NCI-H2196 (cell line): ENCODE results near the gene CNNM2.

Source experiments
- DNase-seq: peaks from one replicate; lab custom pipeline; 2025; ENCODE audit not compliant: unreplicated experiment; lab: John Stamatoyannopoulos, UW

CNNM2 gene

DNA sequence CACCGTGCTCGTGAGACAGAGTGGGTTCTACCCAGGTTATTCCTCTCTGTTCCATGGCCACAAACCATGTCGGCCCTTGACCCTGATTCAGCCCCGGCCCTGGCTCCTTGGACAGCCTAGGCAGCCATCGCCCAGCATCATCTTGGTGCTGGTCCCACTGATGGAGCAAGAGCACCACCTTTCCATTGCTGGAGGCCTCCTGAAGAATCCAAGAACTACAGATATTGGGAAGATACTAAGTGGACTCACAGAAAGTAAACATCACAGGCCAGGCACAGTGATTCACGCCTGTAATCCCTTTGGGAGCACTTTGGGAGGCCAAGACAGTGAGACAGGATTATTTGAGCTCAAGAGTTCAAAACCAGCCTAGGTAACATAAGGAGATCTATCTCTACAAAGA lies 149.9 kb downstream of the CNNM2 start:
- no peak for DNase-seq

DNA sequence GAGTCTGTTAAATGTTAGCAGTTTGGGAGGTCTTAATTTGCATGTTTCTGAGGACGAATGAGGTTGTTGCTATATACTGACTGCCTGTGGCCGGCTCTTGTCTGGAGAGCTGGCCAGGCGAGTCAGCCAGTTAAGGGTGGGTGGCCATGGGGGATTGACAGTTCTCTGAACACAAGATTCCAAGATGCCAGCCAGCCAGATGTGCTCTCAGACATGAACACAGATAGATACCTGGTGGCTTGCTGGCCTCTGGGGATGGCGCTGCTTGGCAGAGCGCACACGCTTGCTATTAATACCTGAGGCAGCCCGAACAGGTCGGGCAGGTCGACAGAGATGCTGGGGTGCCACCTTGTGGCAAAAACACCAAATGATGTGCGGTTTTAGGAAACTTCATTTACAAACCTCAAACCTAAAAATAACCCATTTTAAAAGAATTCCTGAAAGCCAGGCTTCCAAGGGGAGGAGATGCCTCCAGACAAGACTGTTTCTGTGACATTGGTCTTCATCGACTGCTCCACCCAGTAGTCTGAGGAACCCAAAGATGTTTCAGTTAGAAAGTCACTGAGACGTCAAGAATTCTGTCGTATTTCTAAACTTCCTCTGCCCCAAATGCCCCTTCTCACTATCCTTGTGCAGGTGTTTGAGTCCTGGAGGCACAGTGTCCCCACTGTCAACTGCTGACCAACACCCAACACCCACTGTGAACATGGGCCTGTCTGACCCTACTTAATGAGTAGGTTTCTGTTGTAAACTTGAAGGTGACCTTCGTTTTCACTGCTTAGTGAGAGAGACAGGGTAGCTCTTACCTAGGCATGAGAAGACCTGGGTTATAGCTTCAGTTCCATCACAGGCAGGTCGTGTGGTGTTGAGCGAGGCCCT lies 151.6 kb downstream of the CNNM2 start:
- DNase-seq, result peak; percentile 53

DNA sequence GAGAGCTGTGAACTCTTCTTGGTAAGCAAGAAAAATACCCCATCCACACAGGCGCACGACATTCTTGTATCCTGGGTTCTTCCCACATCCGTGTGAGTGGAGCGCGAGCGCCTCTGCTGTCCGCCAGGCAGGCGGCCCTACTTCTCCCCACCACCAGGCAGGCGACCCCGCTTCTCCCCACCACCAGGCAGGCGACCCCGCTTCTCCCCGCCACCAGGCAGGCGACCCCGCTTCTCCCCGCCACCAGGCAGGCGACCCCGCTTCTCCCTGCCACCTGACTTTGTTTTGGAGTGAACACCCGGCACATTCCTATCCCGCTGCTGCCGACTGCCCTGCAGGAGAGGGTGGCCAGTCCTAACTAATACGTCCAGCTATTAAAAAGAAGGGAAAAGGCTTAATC lies 154.2 kb downstream of the CNNM2 start:
- DNase-seq, result no peak

DNA sequence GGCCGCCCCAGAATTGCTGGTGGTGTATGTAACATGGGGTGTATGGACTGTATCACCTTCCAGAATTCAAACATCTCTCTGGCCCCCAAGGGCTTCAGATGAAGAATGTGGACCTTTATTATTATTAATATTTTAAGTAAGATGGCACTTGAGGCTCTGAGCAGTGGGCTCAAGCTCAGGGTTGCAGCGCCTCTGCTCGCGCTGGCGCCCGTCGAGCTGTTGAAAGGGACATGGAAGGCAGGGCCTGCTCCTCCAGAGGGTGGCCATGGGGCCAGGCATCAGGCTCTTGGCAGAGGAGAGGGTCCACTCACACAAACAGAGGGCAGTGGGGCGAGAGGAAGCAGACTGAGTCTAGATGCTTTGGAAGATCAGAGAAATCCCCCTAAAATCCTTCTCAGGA lies 154.8 kb downstream of the CNNM2 start:
- DNase-seq, result no peak

DNA sequence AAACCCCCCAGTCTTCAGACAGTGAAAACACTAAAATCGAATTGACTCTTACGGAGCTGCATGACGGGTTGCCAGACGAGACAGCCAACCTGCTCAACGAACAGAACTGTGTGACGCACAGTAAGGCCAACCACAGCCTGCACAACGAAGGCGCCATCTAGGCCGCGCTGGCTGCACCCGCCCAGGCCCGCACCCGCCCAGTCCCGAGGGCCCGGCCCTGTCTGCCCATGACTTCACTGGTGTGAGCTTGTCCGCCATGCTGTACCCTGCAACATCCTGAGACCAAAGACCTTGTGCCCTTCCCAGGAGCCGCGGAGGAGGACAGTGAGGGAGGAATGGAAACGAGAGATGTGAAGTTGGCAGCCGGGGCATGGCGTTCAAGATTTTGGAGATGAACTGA lies 158.9 kb downstream of the CNNM2 start:
- DNase-seq, result no peak

DNA sequence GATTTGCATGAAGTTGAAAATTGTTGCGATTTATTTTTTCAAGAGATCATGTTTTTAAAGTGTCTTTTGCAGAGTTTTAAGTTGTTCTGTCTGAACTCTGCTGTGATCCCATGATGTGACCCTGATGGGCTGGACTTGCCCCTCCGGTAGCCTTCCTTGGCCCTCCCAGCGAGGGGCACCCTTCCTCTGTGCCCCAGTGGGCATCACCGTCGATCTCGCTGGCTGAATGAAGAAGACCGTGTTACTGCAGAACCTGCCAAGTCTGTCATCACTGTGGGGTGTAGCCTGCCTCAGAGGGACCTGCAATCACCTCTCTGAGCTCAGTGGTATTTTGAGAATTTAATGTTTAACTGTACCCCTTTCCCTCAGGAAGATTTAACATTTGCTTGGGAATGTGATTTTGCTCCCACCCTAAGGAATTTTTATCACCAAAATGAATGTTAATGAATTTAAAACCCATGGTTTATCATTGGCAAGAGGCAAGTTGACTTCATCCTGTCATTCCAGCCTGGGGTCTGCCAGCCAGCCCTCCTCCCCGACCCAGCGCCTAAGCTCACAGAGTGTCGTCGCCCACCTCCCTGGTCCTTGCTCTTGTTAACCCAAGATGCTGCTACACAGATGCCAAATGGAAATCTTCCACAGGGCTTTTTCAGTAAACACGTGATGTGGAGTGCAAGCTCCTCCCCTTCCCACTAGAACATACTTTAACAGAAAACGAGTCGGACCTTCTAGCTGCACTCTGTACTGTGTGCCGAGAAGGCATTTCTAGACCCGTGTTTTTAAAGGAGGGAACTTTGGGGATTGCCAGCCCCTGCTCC lies 159.6 kb downstream of the CNNM2 start:
- no peak for DNase-seq

DNA sequence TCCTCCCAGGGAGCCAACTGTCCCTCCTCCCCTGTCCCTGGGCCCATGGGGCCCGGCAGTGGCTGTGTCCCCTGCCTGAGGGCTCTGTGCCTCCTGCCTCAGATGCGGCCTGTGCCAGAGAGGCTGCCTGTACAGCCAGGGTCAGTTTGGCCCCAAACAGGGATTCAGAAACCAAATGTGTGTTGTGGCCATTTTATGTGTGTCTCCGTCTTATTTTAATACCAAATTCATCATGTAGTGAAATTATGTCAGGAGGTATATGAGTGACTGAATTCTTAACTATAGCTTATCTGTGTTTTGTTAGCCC lies 160.2 kb downstream of the CNNM2 start:
- no peak for DNase-seq

DNA sequence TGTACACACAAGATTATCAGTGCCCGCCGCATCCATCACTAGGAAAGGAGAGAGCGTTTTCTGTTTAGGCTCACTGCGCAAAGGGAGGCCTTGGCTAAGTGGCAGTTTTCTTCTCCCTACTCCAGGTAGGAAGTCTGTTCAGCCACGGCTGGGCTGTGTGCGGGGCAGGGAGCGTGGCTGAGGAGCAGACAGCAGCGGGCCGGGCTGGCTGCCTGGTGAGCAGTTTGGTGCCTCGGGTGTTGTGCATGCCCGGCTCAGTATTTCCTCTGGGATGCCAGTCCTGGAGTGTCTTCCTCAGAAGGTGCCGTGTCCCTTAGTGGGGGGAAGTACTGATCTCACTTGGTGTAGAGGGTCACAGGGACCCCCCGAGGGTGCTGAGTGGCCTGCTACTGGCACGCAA lies 160.6 kb downstream of the CNNM2 start:
- no peak for DNase-seq

DNA sequence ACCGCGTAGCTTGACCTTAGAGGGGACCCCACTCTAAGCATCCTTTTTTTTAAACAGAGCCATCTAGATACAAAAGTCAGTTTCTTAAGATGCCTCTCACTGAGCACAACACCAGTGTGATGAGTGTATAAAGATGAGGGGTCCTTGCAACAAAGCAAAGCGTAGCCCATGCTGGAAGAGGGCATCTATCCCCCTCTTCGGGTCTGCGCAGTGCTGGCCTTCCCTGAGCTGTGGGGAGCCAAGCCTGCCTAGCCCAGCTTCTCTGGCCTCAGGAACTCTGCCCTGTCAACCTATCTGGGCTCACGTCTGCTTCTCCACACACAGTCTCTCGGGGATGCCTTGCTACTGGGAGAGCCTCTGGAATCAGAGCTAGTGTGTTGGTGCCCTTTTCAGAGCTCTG lies 161.0 kb downstream of the CNNM2 start:
- no peak for DNase-seq

DNA sequence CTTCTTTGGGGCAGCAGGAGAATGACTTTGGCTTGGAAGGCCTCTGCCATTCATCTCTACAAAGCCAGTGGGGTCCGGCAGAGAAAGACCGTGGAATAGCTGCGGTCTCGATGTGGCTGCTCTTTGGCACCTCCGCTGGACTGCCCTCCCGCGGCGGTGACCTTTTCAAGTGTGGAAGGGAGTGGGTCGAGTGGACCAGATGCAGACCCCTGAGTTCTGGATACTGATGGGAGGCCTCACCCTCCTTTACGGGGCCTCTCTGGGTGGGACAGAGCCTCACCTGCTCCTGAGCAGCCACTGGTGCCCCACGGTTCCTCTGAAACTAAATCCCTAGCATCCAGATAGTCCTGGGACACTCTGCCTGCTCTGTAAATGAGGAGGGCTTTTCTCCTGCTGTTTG lies 161.9 kb downstream of the CNNM2 start:
- DNase-seq, result no peak

DNA sequence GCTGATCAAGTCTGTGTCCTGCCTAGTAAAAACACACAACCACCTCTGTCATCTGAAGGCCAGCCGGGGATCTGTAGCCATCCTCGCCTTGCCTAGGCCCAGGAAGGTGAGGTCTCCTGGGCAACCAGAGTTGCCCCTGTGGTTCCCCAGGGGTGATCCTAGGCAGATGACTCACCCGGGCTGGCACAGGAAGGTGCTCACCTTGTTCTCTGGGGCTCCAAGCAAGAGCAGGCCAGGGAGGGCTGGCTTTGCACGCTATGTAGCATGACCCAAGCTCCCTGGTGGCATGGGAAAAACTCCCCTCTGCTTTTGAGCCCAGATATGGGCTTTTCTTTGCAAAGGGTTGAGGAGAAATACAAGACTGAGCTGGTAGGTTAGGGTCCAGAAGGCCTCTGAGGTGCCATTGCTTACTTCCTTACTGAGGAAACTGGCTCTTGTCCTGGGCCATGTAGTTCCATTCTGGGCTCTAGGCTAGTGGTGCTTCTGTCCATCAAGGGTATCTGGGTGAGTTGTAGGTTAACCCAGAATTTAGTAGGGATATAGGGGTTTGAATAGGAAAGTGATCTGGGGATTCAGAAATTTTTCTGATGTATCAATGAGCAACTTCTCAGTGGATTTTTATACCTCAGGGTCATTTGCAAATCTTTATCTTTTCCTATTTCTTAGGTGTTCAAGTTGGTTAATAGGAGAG lies 162.9 kb downstream of the CNNM2 start:
- DNase-seq, result no peak

DNA sequence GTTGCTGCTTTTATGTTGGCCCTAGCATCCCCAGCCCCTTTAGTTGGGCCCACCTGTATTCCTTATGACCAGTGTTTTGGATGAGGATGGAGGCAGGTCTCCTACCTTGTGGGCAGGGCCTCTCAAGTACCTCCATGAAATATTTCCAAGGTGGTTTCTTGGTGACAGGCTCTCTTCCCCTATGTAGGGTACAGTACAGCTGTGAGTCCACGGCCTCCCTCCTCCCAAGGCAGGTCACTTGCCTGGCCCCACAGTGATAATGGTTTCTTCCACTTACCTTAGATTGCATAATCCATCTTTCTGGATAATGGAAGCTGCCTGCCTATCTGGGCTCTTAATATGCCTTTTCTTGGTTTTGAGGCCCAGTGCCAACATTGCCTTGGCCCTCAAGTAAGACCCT lies 164.6 kb downstream of the CNNM2 start:
- no peak for DNase-seq

DNA sequence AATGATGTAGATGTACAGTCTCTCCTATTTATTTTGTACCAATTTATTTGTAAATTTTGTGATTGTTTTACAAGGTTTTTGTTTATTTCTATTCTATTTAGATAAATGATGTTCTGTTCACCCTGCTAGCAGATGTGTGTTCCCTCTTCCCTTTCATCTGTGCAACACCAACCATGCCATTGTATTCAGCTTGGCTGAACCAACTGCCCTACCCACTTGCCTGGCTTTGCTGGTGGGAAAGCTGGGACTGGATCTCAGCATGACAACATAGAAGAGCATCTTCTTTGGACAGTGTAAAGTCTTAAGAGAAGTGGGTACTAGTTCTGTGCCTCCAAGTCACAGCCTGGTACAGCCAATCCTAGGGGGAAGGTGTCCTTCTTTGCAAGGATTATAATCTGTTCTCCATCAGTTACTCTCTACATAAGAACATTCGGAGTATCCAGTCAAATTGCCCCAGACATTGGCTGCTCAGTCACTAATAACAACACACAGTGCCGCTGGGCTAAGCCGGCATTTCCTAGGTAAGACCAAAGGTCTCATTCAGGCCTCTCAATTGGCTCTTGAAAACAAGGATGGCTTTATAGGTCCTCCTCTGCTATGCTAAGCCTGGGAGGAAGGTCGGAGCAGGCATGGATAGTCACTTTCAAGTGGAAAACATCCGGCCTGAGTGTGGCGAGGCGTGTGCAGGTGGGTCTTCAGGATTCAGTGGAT lies 165.3 kb downstream of the CNNM2 start:
- no peak for DNase-seq

DNA sequence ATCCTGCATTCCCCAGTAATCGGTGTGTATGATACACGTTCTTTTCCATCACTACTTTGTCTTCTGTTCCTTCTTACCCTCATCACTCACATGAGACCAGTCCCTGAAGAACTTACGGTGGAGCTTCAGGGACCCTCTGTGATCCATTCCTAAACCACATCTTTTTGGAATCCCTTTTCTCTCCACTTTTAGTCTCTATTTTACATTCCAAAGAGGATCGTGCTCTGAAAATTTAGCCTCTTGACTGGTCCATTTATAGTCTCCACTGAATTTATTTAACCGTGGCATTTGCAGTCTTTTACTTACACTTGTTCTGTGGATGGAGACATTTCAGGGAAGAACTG lies 165.9 kb downstream of the CNNM2 start:
- DNase-seq, result no peak

DNA sequence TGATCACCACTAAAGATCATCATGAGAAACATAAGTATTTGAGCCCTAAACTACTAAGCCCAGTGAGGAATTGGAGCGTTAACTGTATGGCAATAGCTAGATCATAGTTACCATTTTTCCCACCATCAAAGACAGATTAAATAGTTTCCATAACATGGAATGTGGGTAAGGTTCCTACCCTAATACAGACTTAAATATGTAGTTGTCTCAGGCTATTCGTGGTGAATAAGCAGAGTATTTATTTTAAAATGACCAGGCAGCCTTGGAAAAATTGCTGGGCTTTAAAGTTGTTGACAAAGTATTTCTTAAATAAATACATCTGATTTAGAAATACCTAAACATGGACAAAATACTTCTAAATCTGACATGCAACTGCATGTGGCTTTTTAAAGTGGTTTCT lies 168.2 kb downstream of the CNNM2 start:
- no peak for DNase-seq

DNA sequence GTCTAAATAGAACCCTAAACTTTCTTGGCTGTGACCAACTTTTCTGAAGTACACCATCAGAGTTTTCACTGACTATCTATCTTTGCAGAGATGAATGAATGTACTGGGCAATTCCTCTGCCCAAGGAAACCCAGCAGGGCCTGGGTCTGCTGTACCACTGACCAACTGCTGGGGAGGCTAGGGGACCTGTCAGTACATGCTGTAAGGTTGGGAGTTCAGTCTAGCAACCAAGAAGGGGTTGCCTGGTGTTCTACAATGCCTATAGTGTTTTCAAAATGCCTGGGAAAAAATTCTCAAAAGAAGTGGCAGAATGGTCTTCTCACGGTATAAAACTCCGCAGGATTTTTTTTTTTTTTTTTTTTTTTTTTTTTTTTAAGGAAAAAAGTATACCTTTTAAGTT lies 168.7 kb downstream of the CNNM2 start:
- DNase-seq, result no peak

DNA sequence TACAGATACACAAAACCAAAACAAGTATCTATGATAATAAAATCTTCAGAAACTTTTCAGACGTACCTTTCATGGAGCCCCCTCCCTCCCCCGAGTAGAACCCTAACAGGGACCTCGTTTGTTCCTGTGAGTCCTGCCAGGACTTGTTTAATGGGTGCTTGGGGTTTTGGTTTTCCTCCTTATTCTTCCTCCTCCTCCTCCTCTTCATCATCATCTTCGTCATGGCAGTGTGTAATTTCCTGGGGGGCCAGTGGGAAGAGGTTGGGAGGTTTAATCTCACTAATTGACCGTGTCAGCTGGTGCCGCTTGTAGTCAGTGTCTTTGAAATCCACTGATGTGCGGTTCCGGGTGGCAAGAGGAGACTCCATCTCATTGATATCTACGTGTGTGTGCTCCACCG lies 171.4 kb downstream of the CNNM2 start:
- DNase-seq, result no peak

DNA sequence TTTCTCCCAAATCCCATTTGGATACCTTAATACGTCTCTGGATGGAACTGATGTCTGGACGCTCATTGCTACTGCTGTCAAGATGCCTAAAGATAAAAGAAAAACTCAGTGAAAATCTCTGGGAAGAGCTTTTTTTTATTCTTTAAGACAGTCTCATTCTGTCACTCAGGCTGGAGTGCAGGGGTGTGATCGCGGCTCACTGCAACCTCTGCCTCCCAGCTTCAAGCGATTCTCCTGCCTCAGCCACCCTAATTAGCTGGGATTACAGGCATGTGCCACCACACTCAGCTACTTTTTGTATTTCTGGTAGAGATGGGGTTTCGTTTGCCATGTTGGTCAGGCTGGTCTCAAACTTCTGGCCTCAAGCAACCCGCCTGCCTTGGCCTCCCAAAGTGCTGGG lies 172.8 kb downstream of the CNNM2 start:
- DNase-seq, result no peak

DNA sequence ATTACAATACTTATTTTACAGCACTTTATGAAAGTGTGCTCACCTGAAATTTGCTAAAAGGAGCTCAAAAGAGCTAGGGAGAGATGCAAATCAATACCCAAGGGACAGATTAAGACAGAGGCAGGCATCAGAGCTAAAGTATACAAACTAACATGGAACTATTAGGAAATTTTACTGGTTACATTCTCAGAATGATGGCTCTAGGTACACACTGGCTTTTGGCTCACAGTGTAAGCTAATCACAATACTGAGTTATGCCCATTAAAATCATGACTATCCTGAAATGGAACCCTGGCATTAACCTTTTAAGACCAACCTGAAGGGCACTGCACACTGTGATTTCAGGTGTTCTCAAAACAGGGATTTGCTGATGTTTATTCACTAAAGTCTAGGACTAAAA lies 176.9 kb downstream of the CNNM2 start:
- no peak for DNase-seq

DNA sequence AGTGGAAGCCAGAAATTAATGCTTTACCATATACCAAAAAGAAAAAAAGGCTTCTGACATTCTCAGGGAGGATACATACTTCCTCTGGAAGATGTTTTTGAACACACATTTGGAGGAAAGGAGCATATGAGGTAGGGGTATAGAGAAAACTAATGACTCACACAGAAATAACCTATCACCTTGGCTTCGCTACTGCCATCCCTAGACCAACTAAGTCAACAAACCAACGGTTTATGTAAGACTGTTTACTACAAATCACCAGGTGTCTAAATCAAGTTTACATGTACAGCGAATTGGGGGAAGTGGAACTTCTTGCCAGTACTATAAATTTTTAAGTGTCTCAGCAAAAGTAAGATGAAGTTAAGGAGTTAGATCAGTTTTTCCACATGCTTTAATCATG lies 178.0 kb downstream of the CNNM2 start:
- no peak for DNase-seq

DNA sequence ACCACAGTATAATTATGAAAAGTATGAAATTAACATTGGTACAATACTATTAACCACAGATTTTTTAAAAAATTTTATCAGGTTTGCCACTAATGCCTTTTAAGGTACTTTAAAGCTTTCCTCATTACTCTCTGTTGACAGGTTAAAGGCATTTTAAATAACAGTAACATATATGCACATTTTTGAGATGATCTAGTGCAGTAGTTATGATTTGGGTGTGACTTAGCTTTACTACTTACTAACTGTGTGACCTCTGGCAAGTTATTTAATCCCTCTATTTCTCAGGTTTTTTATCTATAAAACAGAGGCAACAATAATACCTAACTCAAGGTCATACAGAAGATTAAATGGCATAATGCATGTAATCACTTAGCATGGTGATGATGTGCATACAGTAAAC lies 180.1 kb downstream of the CNNM2 start:
- no peak for DNase-seq

DNA sequence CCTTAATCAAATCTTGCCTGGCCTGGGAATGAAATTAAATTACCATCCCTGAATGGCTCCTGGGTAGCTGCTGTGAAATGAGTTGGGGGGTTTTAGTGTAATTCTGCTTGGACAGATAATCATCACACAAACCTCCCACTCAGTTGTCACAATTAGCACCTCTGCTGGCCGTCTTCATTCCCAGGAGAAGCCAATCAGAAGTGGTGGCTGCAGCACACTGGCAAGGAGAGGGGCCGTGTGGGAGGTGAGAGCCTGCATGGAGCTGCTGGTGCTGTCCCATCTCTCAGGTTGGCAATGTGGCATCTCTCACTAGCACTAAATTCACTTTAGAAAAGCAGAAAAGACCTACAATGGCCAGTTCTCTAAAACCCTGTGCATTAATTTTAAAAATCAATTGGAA lies 182.5 kb downstream of the CNNM2 start:
- no peak for DNase-seq
